Mesendoderm (in vitro differentiated cells): ENCODE measurements around the gene NRXN3.

Experiments used
- DNase-seq: peaks from one replicate; pipeline ENCODE4 v3.0.0; 2013
- H2AK5ac ChIP-seq: 2 replicates; pipeline ENCODE4 v1.6.1; 2013; ENCODE audit warnings: low read length, inconsistent platforms
- H2BK120ac ChIP-seq: 2 replicates; pipeline ENCODE4 v1.6.1; 2013; ENCODE audit warnings: low read depth, mild to moderate bottlenecking, low read length, moderate library complexity, mixed read lengths
- H2BK15ac ChIP-seq: replicated peaks from 2 replicates; pipeline ENCODE4 v1.6.1; 2013; ENCODE audit warnings: low read depth, mild to moderate bottlenecking, moderate library complexity
- H2BK5ac ChIP-seq: 2 replicates; pipeline ENCODE4 v1.6.1; 2013; ENCODE audit warnings: low read length, inconsistent platforms
- H3K18ac ChIP-seq: 2 replicates; pipeline ENCODE4 v1.6.1; 2013; ENCODE audit warnings: mild to moderate bottlenecking, low read length, mixed read lengths
- H3K23ac ChIP-seq: one replicate; pipeline ENCODE4 v1.6.1; 2013; ENCODE audit warnings: low read length
- H3K27ac ChIP-seq: 2 replicates; pipeline ENCODE4 v1.5.1; 2013; ENCODE audit warnings: low read depth, mild to moderate bottlenecking, inconsistent platforms, low read length, moderate library complexity
- H3K27me3 ChIP-seq: 2 replicates; pipeline ENCODE4 v1.6.1; 2013; ENCODE audit warnings: low read length, control low read depth, mild to moderate bottlenecking, inconsistent platforms; ENCODE audit not compliant: insufficient read depth, poor library complexity
- H3K36me3 ChIP-seq: 2 replicates; pipeline ENCODE4 v1.6.1; 2013; ENCODE audit warnings: low read length, inconsistent platforms; ENCODE audit not compliant: control insufficient read depth, insufficient read depth
- H3K4ac ChIP-seq: one replicate; pipeline ENCODE4 v1.6.1; 2013; ENCODE audit warnings: low read depth, mild to moderate bottlenecking, low read length, moderate library complexity
- H3K4me1 ChIP-seq: 2 replicates; pipeline ENCODE4 v1.6.1; 2013; ENCODE audit warnings: low read depth, low read length, inconsistent platforms; ENCODE audit not compliant: control insufficient read depth
- H3K4me2 ChIP-seq: 2 replicates; pipeline ENCODE4 v1.6.1; 2013; ENCODE audit warnings: low read length
- H3K4me3 ChIP-seq: 2 replicates; pipeline ENCODE4 v1.5.1; 2013; ENCODE audit warnings: mild to moderate bottlenecking, low read length
- H3K56ac ChIP-seq: one replicate; pipeline ENCODE4 v1.6.1; 2013; ENCODE audit warnings: low read length
- H3K79me1 ChIP-seq: 2 replicates; pipeline ENCODE4 v1.6.1; 2013; ENCODE audit warnings: low read length, inconsistent platforms
- H3K79me2 ChIP-seq: 2 replicates; pipeline ENCODE4 v1.6.1; 2013; ENCODE audit warnings: mild to moderate bottlenecking, low read length; ENCODE audit not compliant: control insufficient read depth, insufficient read depth
- H3K9ac ChIP-seq: 2 replicates; pipeline ENCODE4 v1.6.1; 2013; ENCODE audit warnings: low read length, inconsistent platforms
- H4K5ac ChIP-seq: one replicate; pipeline ENCODE4 v1.6.1; 2013; ENCODE audit warnings: low read length
- H4K8ac ChIP-seq: one replicate; pipeline ENCODE4 v1.6.1; 2013; ENCODE audit warnings: low read depth, mild to moderate bottlenecking, control low read depth, low read length, moderate library complexity
- WGBS: extraction: QIAGEN DNeasy Blood & Tissue Kit; methylation state at CpG from one replicate; pipeline ENCODE4 v1.1.7; 2013; ENCODE audit warnings: low lambda C conversion rate, missing lambda C conversion rate; ENCODE audit not compliant: insufficient coverage; ENCODE audit errors: extremely low coverage; 5-methylcytosine and 5-hydroxymethylcytosine counted together

The NRXN3 gene

DNA sequence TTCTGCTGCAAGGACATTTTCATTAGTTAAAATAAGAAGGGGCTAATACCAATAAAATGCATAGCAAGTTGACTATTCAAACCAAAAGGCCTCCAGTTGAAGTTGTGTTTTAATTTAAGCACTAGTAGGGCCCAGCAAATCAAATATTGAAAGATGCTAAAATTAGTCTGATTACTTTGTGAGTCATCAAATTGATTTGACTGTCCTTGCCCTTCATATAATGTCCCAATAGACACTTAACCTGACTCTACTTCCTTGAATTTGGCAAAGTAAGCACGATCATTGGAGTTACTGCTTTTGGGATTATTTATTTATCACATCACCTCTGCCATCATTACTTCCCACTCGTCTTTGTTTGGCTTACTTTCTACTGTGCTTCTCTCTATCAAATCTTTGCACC lies 1242.6 kb downstream of the NRXN3 start:
- no CpG with 5 or more reads among the region's 2 CpGs for WGBS
- no peak overlapping the region for H3K4me2 ChIP-seq

DNA sequence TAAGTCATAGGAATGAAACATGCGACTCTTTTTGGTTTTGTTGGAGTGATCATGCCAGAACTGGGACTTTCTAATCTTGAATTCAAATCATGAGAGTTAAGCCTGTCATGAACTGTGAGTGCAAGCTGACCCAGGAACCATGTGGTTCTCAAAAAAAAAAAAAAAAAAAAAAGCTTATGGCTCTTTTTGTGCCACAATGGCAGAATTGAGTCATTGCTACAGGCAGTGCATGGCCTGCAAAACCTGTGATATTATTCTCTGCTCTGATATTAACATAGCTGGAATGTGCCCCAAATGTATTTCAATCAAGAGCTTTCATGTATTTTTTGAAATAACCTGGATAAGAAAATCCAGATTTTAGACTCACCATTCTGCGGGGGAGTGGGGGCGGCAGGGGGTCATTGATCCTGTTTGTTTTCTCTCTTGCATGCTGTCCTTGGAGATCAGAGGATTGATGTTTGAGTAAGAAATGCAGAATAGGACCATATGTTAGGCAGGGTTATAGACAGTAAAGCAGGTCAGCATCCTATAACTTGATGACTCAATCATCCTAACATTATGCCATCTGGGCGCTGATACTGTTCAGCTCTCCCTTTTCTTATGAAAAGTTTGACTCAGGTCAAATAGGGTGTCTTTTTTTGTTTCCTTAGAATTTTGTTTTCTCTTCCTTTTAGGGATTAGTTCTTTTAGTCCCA lies 1243.7 kb downstream of the NRXN3 start:
- Histone ChIP-seq H2BK15ac (no peak overlapping the region), H3K9ac (no peak overlapping the region), H3K27ac (no peak overlapping the region), H3K79me1 (no peaks in the 10 kb centered on the region), H3K4me1 (no peaks in the 10 kb centered on the region), H4K8ac (no peak overlapping the region), H4K5ac (no peak overlapping the region), H2BK5ac (no peak overlapping the region), H3K18ac (no peak overlapping the region), H3K79me2 (no peaks in the 10 kb centered on the region), H3K4me2 (no peak overlapping the region), H3K23ac (no peak overlapping the region), H3K4ac (no peak overlapping the region), H3K36me3 (no peaks in the 10 kb centered on the region), H2BK120ac (no peak overlapping the region), H3K27me3 (no peaks in the 10 kb centered on the region), H3K4me3 (no peak overlapping the region), H2AK5ac (no peak overlapping the region), H3K56ac (no peak overlapping the region)
- DNase-seq = no peak
- no CpG with 5 or more reads among the region's 4 CpGs for WGBS

More for the DNA sequence above, 1242.6 kb downstream of the NRXN3 start:
- no peak overlapping the region for H2BK5ac ChIP-seq
- no peaks in the 10 kb centered on the region for H3K27me3 ChIP-seq
- H3K36me3 ChIP-seq = no peaks in the 10 kb centered on the region
- H3K9ac ChIP-seq = no peak overlapping the region
- no peaks in the 10 kb centered on the region for H3K4me1 ChIP-seq
- no peak for DNase-seq
- no peak overlapping the region for H3K4me3 ChIP-seq
- no peak overlapping the region for H4K8ac ChIP-seq
- no peak overlapping the region for H3K4ac ChIP-seq
- H2AK5ac ChIP-seq = no peak overlapping the region
- H3K56ac ChIP-seq = no peak overlapping the region
- H4K5ac ChIP-seq = no peak overlapping the region
- no peaks in the 10 kb centered on the region for H3K79me1 ChIP-seq
- no peaks in the 10 kb centered on the region for H3K79me2 ChIP-seq
- H2BK15ac ChIP-seq = no peak overlapping the region
- no peak overlapping the region for H3K27ac ChIP-seq
- no peak overlapping the region for H3K18ac ChIP-seq
- no peak overlapping the region for H2BK120ac ChIP-seq
- H3K23ac ChIP-seq = no peak overlapping the region

DNA sequence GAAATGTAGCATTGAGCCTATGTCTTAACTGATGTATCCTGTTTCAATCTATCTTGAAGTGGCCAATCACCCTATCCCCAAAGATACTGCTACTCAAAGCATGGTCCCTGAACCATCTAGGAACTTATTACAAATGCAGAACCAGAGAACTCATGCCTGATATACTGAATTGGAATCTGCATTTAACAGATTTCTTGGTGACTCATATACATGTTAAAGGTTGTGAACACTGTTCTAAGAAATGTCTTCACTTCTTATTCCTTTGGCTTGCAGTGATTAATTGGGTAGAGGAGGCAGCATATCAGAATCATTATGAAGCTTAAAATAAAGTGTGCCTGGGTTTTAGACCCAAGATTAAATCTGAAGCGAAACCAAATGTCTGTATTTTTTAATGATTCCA lies 1245.6 kb downstream of the NRXN3 start:
- no peak overlapping the region for H3K23ac ChIP-seq
- H2AK5ac ChIP-seq = no peak overlapping the region
- no CpG with 5 or more reads among the region's 1 CpG for WGBS
- H3K4me3 ChIP-seq = no peak overlapping the region
- no peaks in the 10 kb centered on the region for H3K4me1 ChIP-seq
- no peak overlapping the region for H4K5ac ChIP-seq
- no peaks in the 10 kb centered on the region for H3K79me1 ChIP-seq
- H3K56ac ChIP-seq = no peak overlapping the region
- no peak overlapping the region for H3K9ac ChIP-seq
- no peak overlapping the region for H2BK5ac ChIP-seq
- no peak overlapping the region for H3K4ac ChIP-seq
- H3K79me2 ChIP-seq = no peaks in the 10 kb centered on the region
- H3K27me3 ChIP-seq = no peaks in the 10 kb centered on the region
- no peak overlapping the region for H2BK15ac ChIP-seq
- H2BK120ac ChIP-seq = no peak overlapping the region
- no peak for DNase-seq
- H3K4me2 ChIP-seq = no peak overlapping the region
- H3K18ac ChIP-seq = no peak overlapping the region
- H3K27ac ChIP-seq = no peak overlapping the region
- H4K8ac ChIP-seq = no peak overlapping the region
- no peaks in the 10 kb centered on the region for H3K36me3 ChIP-seq

DNA sequence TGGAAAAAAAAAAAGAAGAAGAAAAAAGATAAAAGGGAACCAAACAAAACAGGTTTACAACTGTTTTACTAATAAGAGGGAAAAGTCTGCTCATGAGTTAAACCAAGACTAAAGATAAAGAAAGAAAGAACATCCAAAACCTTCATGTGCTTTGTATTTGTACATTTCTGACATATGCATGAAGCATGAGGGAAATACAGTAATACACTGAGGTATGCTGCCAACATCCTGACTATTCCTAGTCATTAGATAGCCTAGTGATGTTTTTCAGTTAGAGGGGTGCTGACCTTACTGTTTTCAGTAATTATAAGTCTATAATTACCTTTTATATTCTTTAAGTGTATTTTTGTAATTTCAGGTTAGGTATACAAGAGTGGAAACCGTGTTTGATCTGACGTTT lies 1247.8 kb downstream of the NRXN3 start:
- no peaks in the 10 kb centered on the region for H3K36me3 ChIP-seq
- H3K27ac ChIP-seq = no peak overlapping the region
- no peak overlapping the region for H3K4me3 ChIP-seq
- DNase-seq = no peak
- H3K4ac ChIP-seq = no peak overlapping the region
- no peaks in the 10 kb centered on the region for H3K79me1 ChIP-seq
- H4K8ac ChIP-seq = no peak overlapping the region
- H2BK5ac ChIP-seq = no peak overlapping the region
- no peaks in the 10 kb centered on the region for H3K4me1 ChIP-seq
- no peaks in the 10 kb centered on the region for H3K79me2 ChIP-seq
- no CpG with 5 or more reads among the region's 2 CpGs for WGBS
- H3K18ac ChIP-seq = no peak overlapping the region
- H3K27me3 ChIP-seq = no peaks in the 10 kb centered on the region
- H2BK120ac ChIP-seq = no peak overlapping the region
- H3K23ac ChIP-seq = no peak overlapping the region
- H3K4me2 ChIP-seq = no peak overlapping the region
- no peak overlapping the region for H4K5ac ChIP-seq
- no peak overlapping the region for H3K9ac ChIP-seq
- H2AK5ac ChIP-seq = no peak overlapping the region
- H3K56ac ChIP-seq = no peak overlapping the region
- H2BK15ac ChIP-seq = no peak overlapping the region

DNA sequence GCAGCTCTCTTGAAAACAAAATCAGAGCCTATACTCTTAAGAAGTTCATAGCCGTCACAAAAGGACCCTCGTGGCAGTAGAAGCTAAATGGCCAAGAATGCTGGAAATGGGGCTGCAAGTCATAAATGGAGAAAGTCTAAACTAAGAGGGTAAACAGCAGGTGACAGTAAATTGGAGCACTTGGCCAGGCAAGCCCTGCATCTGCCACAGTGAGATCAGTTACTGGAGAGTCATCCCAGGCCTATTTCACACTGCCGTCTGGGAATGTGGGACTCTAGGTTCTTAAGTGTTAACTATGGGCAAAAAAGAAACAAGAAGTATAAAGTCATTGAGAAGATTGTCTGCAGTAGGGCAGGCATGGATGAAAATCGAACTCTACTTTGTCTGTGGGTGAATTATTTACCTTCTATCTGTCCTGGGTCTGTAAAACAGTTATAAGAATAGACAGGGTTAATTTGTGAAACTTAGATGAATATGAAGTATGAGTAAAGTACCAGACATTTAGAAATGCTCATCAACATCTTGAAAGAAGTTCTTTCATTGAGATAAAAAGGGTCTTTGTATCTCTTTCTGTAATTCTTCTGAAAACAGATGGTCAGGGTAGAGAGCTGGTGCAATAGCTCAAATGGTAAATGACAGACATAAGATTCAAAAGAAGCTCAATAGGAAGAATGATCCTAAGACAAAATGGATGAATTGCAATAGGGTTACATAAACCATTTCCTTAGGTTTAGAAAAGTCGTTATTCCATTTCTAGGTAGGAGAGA lies 1248.7 kb downstream of the NRXN3 start:
- Histone ChIP-seq H3K9ac (no peak overlapping the region), H2BK15ac (no peak overlapping the region), H4K8ac (no peak overlapping the region), H3K79me1 (no peaks in the 10 kb centered on the region), H4K5ac (no peak overlapping the region), H3K4ac (no peak overlapping the region), H3K27me3 (no peaks in the 10 kb centered on the region), H2BK5ac (no peak overlapping the region), H3K79me2 (no peaks in the 10 kb centered on the region), H3K36me3 (no peaks in the 10 kb centered on the region), H3K4me1 (no peaks in the 10 kb centered on the region), H3K4me3 (no peak overlapping the region), H3K4me2 (no peak overlapping the region), H2BK120ac (no peak overlapping the region), H3K27ac (no peak overlapping the region), H3K23ac (no peak overlapping the region), H2AK5ac (no peak overlapping the region), H3K56ac (no peak overlapping the region), H3K18ac (no peak overlapping the region)
- no CpG with 5 or more reads among the region's 5 CpGs for WGBS
- no peak for DNase-seq
